Stimulated activated naive CD4-positive, alpha-beta T cell (primary cell): ENCODE data around the gene TNN.

Experiments used
- DNase-seq, 6 experiments: peaks; one replicate each; lab custom pipeline; 2025; lab: John Stamatoyannopoulos, UW

The TNN gene

DNA sequence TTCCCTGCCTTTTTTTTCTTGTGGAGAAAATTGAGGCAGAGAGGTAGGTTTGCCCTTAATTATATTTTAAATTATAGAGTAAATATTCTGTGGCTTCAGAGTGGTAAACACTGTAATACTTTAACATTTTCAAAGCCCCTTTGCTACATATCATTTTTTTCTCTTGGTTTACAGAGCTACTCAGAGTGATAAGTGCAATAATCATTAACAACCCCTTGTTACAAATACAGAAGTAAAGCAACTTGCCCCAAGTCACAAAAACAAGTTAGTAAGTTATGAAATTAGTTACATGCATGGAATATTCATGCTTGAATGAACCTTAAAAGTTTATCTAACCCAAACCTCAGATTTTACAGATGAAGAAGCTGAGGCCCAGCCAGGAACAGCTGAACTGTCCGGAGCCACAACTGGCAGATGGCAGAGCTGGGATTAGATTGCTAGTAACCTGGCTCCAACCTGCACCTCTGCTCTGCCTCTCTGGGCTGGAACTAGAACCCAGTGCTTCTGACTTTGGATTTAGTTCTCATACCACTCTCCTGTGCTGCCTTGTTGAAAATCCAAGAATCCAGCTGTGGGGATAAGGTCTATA is 48.7 kb downstream of the TNN start:
- no peak for DNase-seq

DNA sequence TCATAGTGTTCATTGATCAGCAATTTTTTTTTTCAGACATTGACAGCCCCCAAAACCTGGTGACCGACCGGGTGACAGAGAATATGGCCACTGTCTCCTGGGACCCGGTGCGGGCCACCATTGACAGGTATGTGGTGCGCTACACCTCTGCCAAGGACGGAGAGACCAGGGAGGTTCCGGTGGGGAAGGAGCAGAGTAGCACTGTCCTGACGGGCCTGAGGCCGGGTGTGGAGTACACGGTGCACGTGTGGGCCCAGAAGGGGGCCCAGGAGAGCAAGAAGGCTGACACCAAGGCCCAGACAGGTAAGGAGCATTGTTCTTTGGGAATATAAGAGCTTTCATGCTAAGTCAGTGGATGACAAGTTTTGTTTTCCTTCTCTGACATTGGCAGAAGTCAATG is 49.3 kb downstream of the TNN start:
- no peak for DNase-seq

DNA sequence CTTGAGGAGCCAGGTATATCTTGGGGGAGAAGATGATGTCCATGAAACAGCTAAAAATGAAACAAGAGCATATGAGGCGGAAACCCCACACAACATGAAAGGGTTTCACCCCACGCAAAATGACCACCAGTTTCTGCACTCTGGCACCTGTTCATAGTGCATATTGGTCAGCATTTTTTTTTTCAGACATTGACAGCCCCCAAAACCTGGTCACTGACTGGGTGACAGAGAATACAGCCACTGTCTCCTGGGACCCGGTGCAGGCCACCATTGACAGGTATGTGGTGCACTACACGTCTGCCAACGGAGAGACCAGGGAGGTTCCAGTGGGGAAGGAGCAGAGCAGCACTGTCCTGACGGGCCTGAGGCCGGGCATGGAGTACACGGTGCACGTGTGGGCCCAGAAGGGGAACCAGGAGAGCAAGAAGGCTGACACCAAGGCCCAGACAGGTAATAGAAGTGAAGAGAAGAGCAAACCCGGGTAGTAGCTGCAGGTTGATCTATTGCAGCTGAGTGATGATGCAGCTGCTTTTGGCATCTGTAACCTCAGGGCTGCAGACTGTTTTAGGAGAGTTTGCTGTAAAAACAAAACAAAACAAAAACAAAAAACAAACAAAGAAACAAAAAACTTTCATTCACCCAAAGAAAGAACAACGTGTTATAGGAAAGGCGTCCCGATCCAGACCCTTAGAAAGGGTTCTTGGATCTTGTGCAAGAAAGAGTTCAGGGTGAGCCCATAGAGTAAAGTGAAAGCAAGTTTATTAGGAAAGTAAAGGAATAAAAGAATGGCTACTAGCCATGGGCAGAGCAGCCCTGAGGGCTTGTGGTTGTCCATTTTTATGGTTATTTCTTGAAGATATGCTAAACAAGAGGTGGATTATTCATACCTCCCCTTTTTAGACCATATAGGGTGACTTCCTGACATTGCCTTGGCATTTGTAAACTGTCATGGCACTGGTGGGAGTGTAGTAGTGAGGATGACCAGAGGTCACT is 51.0 kb downstream of the TNN start:
- DNase-seq, result no peak

DNA sequence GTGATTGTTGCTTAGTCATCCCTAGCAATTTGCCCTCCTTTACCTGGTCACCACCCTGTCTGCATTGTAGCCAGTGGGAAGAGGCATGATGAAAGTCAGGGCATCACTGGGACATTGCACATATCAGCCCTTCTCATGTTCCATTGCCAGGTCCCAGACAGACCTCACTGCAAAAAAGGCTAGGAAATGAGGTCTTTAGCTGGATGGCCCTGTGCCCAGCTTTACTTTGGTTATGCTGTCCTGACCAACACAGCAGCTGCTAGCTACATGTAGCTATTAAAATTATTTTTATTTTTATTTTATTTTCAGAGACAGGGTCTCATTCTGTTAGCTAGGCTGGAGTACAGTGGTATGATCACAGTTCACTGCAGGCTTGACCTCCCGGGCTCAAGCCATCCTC is 52.9 kb downstream of the TNN start:
- no peak for DNase-seq

DNA sequence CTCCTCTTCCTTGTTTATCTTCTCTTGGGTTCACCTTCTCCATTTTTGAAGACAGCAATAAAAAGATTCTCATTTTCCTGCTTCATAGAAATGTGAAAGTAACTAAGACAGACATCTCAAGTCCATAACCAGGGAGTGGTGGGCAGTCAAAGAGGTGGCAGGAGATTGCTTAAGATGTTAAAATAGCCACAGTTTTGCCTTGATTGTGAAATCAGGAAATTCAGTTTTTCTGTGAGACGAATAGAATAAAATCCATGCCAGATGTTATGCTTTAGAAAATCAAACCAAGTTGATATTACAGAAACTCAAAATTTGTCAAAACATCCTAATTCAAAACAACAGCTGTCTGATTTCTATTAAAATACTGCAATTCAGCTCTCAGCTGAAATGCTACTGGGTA is 57.2 kb downstream of the TNN start:
- no peak for DNase-seq

DNA sequence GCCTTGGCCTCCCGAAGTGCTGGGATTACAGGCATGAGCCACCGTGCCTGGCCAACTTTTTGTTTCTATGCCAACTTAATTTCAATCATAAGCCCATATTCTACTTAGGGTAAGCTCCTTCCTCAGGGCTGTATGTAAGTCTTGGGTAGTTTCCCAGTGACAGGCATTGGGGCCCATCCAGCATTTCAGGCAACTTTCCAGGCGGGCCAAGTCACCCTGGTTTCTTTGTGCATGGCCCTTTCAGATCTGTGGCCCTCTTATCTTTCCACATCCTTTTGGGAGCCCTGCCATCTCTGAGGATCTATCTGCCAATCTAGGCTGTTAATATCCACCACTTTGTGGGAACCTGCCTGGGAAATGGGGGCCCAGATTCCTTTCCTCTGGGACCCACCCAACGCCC is 58.7 kb downstream of the TNN start:
- no peak for DNase-seq

DNA sequence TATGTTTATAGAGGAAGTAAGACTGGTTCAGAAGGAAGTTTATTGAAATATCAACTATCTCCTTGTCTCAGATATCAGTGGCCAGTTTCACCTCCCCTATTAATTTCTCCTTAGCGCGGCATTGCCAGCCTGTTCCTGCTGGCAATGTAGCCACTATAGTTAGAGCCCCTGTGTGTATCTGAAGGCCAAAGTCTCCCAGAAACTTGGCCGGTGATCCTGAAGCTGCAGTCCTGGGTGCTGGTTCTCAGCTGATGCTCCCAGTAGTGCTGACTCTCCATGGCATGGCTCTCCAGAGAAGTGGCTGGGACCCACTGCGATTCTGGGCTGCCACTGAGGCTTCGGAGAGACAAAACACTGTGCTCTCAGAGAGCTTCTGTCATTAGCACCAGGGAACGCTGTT is 59.9 kb downstream of the TNN start:
- no peak for DNase-seq

DNA sequence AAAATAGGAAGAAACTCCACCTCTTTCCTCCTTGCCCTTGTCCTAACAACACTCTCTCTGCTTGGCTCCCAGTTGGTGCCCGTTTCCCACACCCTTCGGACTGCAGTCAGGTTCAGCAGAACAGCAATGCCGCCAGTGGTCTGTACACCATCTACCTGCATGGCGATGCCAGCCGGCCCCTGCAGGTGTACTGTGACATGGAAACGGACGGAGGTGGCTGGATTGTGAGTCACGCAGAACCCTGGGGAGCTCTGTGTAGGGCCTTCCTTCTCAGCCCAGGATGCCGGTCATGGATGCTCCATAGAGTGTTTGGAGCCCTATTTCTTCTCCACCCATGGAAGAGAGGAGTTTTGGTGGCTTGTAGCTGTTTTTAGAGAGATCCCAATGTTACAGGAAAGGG is 60.9 kb downstream of the TNN start:
- no peak for DNase-seq

DNA sequence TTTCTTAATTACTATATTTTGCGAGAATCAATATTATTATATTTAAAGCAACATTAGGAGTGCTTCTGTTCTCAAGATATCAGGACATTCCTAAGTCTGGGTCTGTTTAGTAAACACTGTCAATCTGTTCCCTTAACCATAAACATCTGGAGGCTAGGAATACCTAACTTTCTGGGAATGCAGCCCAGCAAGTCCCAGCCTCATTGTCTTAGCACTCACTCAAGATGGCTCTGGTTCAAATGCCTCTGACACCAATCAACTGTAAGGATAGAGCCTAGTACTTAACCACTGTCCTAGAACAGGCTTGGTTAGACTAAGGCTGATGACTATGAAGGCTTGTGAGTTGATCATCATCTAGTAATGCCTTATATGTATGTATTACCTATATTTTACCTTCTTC is 61.5 kb downstream of the TNN start:
- DNase-seq, result no peak

DNA sequence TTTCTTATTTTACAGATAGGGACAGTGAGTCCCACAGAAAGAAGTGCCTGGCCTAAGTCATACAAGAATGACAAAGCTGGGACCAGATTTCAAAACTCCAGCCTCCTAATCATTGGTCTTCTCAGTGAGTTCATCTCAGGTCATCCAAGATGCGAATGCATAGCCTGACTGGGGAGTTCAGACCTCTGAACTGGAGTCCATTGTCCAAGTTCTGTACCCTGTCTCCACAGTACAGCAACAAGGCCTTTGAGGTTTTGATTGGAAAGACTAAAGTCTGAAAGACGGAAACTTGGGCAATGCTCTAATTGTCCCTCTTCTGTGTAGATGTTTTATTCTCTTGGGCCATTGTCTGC is 62.0 kb downstream of the TNN start:
- DNase-seq, result no peak

DNA sequence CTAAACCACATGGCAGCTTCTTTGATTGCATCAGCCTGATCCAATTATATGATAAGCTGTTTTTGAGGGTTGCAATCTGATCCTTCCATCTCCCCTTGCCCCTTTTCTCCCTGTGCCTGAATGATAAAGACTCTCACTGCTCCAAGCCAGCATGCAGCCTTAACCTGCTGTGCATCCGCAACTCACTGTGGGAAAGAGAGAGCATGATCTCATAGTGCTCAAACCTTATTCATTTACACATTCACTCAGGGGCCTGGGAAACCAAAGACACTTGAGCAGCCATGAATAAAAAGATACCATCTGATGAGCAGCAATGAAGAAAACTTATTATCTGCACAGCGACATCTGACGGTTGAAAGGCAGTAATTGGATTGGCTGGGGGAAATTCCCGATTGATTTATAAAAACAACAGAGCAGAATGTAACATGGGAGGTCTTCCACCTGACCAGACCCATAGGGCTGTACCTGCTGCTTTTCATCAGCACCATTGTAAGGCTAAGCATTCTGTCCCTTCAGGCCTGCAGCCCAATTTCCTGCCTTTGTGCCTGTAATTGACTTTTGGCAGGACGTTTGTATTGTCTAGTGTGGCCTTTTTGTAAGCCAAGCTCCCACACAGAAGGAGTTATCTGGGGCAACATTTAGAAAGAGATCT is 62.5 kb downstream of the TNN start:
- DNase-seq, result no peak

DNA sequence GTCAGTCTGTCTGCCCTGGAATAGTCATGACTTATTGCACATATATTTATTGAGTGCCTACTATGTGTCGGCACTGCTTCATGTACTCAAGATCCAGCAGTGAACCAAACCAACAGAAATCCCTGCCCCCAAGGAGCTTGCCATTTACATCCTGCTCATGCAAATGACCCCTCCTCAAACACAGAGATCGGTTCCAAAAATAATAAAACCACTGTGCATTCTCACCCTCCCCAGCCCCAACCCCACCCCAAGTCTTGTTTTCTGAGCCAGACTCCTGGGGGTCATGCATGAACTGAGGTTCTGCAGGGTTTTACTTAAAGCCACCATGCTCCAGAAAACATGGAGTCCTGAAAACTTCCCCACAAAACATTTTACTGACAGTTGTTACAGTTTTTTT is 63.0 kb downstream of the TNN start:
- DNase-seq, result no peak

DNA sequence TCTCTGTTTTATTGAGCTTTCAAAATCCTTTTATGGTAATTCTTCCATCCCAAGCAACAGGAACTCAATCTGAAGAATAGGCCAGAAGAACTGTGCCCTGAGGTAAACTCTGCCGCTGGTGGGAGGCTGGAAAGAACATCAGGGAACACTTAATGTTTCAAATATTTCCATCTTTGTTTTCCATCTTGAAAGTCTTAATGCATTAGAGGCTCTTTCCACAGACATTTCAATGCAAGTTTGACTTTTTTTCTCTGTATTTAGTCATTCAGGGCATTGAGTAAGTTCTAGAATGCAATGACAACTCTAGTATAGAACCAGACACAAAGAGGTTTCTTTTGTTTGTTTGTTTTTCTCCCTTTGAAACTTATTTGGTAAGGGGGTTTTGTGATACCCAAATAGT is 63.5 kb downstream of the TNN start:
- DNase-seq, result no peak

DNA sequence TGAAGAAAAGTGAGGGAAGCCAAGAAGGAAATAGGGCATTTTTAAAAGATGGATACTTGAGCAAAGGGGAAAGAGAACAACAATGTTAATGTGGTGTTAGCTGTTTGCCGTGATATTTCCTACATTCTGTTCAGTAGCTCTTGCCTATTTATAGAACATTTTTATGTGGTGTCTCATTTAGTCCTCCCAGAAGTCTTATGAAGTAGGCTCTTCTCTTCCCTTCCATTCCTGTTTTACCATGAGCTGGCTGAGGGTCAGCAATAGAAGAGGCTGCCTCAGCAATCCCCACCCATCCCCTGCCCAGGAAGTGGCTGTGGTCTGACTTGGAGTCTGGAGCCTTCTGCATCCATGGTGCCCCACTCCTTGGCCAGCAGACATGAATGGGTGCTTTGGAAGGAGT is 64.8 kb downstream of the TNN start:
- DNase-seq, result no peak

DNA sequence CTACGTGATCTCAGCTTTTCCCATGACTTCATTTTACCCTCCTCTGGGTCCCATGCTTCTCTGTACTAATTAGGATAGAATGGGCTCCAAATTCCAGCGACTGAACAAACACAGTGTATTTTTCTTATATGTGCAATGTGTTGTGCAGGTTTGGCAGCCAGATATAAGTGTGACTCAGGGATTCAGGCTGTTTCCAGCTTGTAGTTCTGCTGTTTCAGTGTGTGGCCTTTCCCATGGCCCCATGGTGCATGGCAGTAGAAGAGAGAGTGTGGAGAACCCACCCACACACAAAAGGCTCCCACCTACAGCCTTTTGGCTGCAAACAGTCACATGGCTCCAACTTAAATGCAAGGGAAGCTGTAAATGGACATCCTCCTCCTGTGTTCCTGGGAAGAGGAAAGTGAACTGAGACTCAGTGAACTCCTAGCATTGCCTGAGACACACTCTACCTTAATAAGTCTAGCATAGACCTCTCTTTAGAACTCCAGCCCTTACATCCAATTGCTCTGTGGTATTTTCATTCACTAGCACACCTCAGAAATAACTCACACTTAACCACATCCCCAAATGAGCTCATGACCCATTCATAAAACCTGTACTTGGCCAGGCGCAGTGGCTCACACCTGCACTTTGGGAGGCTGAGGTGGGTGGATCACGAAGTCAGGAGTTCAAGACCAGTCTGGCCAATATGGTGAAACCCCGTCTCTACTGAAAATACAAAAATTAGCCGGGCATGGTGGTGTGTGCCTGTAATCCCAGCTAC is 66.2 kb downstream of the TNN start:
- DNase-seq, result no peak

DNA sequence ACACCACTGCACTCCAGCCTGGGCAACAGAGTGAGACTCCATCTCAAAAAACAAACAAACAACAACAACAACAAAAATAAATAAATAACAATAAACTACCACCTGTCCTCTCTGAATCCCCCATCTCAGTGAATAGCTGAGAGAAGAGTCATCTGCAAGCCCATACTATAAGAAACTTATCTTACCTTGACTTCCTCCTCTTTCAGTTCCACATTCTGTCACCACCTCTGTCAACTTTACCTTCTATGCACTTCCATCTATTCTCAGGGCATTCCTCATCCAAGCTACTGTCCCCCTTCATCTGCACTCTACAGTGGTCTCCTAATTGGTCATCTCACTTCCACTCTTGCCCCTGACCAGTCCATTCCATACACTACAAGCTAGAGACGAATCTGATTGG is 66.9 kb downstream of the TNN start:
- no peak for DNase-seq

DNA sequence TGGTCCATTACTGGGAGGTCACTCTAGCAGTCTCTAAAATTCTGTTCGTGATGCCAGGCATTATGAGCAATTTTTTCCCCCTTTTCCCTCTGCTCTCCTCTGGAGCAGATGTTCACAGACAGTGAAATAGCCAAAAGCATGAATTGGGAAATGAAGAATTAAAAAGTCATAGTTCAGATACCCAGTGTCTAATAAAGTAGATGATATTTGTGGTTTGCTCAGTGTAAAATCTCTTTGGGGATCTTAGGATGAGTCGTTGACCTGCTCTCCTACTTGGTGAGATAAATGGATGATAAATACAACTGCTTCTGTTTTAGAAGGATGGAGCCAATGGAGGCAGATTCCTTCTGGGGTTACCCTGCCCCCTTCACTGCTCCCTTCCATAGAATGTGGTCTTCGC is 68.6 kb downstream of the TNN start:
- DNase-seq, result no peak

DNA sequence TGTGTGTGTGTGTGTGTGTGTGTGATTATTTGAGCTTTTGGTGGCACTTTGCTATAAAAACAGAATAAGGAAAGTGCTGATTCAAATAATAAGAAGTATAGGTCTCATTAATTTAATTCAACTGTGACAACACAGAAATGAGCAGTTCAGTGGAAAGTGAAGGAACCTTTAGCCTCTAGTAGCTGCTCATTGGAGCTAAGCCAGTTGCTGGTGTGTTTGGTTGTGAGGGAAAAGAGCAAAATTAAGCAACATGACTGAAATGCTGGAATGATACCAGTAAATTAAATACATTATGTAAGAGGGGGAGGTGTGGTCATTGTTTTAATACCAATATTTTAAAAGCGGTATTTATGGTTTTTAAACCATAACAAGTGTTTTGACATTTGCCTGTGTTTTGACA is 69.7 kb downstream of the TNN start:
- no peak for DNase-seq

DNA sequence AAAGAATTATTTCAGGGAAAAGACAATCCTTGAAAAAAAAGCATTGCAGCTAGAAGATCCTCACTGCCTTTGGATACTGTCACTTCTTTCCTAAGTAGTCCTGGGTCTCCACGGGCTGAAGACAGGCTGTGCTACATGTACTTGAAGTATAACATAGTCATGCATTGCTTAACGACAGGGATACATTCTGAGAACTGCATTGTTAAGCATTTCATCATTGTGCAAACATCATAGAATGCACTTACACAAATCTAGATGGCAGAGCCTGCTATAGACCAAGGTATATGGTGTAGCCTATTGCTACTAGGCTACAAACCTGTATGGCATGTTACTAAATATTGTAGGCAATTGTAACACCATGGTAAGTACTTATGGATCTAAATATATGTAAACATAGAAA is 70.9 kb downstream of the TNN start:
- DNase-seq, result no peak

DNA sequence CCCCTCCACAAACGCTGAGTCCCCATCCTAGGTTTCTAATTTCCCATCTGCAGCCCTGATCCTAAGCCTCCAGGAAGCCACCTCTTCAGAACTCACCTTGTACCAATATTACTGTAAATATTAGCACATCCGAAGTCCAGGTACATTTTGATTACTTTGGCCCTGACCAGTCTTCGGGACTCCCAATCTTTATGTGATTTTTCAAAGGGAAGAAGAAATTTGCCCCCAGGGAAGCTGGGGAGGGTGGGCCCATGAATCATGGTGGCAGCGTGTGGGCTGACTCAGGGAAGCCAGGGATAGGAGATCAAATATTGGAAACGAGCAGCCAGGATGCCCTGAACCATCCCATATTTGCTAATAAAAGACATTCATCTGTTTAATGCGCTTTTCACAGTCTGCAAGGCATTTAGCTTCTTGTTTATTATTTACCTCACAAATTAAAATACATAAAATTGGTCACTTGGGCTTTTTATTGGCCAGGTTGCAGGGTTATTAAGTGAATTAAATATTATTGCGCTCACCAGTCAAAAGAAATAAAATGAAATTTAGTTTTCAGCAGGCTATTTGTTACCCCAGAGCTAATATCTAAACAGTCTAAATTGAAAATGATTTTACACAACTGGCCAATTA is 78.4 kb downstream of the TNN start:
- DNase-seq, result no peak

DNA sequence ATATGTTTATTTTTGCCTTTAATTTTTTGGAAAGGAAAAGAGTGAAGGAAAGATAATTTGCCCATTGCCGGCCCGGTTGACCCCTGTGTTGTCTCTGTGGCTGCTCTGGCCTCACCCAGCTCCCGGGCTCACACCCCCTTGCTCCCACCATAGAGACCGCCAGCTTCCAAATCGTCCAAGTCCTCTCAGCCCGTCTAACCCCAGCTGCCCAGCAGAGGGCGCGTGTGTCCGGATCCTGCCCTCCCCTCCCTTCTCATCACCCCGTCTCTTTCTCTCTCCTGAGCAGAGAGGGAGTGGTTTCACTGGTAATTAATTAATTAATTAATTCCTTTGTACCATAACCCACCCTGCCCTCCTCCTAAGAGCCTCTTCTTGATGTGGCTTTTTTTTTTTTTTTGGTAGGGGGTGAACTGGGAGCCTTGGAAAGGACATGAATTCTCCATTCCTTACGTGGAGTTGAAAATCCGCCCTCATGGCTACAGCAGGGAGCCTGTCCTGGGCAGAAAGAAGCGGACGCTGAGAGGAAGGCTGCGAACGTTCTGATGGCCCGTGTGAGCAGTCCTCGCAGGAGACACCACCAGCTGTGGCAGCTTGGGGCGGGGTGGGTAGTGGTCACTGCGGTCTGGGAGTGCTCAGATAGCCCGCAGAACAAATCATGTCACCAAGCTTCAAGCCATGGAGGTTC is 79.0 kb downstream of the TNN start:
- peak; percentile 9 to 50 (median 39) for DNase-seq
